ENCODE results near the gene KCTD16.

- peak in 4 of 6 experiments; percentile 51 to 77 (median 65) for TF ChIP-seq CTCF (IDR thresholded peaks at IDR 0.05)
- no peak for TF ChIP-seq POLR2A (IDR thresholded peaks at IDR 0.05)
Measured at GRCh38 chr5:144390133-144390532, 219.5 kb downstream of the KCTD16 start.
